GM12864 (cell line): ENCODE results near the gene SPAM1.
"Not testable (repeated sequence)": the region's sequence is repeated elsewhere in the genome, so short reads cannot be mapped to it uniquely, and the experiment has no call there.

Source experiments
- DNase-seq: peaks from one replicate; pipeline ENCODE4 v3.0.0-alpha.2; 2011; ENCODE audit warnings: low read depth
- H3K4me3 ChIP-seq: 2 replicates; pipeline ENCODE4 v1.5.1; 2011; ENCODE audit warnings: mild to moderate bottlenecking, low read depth, low read length, control low read depth
- TF ChIP-seq, protein P1 (sequence below): IDR thresholded peaks from 2 replicates; pipeline ENCODE4 v1.5.1; 2011; ENCODE audit warnings: low read depth, mild to moderate bottlenecking, moderate library complexity, low read length, control low read depth, inconsistent platforms; ENCODE audit errors: missing control alignments

SPAM1 gene

DNA sequence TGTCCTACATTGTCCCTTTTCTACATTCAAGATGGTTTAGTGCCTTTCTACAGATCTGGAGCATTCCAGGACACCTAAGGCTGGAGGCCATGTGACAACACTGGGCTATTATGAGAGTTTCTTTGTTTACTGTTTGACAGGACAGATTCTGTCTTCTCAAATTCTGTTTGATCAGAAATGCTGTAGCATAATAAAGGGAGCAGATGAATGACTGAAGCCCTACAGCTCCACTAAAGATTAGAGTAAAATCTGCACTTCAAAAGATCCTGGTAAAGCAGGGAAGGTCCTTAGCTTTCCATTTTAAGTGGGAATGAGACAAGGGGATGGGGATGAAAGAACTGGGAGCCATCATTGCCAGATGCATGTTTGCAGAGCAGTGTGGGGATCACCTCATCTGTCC, 69.4 kb downstream of the SPAM1 start:
- no peak overlapping the region for H3K4me3 ChIP-seq
- TF ChIP-seq, protein P1, sequence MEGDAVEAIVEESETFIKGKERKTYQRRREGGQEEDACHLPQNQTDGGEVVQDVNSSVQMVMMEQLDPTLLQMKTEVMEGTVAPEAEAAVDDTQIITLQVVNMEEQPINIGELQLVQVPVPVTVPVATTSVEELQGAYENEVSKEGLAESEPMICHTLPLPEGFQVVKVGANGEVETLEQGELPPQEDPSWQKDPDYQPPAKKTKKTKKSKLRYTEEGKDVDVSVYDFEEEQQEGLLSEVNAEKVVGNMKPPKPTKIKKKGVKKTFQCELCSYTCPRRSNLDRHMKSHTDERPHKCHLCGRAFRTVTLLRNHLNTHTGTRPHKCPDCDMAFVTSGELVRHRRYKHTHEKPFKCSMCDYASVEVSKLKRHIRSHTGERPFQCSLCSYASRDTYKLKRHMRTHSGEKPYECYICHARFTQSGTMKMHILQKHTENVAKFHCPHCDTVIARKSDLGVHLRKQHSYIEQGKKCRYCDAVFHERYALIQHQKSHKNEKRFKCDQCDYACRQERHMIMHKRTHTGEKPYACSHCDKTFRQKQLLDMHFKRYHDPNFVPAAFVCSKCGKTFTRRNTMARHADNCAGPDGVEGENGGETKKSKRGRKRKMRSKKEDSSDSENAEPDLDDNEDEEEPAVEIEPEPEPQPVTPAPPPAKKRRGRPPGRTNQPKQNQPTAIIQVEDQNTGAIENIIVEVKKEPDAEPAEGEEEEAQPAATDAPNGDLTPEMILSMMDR = no peak
- DNase-seq = no peak

DNA sequence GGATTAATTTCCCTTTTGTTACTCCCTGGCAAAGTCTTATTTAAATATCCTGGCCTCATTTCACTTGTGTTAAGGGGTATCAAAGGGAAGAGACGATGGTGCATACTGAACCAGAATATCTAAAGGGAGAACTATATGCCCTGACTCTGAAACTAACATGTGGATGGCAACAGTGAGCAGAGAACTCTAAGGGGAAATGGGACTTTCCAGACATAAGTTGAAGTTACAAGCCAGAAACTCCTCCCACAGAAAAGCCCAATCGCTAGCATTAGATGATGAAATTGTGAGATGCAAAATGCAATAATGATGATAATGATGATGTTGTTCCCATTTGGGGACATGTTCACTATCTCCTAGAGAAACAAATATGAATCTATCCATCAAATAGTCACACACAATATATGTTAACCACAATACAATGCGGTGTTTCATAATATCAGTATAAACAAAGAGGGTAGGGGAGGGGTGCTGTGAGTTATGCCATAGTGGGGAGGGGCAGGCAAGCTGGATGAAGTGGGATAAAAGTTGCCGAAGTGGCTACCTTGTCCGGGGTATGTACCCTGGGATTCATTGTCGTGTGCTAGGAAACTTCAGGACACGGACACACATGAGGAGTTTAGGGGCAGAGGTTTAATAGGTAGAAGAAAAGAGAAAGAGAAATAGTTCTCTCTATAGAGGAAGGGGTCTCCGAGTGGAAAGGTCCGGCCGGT, 70.7 kb downstream of the SPAM1 start:
- DNase-seq = no peak

DNA sequence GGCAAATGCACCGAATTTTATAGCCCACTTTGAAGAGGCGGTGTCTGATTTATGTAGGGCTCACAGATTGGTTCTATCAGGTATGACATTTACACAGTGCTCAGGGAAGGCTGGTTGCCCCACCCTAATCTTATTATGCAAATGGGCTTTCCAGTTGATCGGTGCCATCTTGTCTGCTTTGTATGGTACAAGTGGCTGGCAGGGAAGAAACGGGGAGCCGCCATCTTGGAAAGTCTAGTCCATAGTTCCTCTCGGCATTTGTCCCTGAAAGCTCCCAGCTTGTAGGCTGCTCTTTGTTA, 71.2 kb downstream of the SPAM1 start:
- no peak for DNase-seq
- TF ChIP-seq, protein P1 = no peak
- no peak overlapping the region for H3K4me3 ChIP-seq

More for the DNA sequence above, 70.7 kb downstream of the SPAM1 start:
- no peak overlapping the region for H3K4me3 ChIP-seq
- TF ChIP-seq, protein P1 = no peak

DNA sequence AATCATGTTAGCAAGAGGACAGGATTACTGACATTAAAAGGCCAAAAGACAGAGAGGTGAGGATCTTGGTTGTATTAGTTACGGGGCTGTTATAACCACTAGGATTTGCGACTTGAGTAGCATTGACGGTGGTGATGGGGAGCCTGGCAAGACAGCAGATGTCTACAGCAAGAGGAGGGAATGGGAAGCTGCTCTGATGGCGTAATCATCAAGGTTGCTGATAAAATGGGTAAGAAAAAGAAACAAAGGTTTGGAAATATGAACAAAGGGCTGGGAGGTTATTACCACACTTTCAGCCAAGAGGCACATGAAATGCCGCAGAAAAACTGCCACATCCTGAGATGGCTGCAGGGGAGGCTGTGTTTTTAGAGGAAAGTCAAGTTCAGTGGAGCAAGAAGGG, 73.9 kb downstream of the SPAM1 start:
- TF ChIP-seq, protein P1 = no peak
- no peak overlapping the region for H3K4me3 ChIP-seq
- no peak for DNase-seq

DNA sequence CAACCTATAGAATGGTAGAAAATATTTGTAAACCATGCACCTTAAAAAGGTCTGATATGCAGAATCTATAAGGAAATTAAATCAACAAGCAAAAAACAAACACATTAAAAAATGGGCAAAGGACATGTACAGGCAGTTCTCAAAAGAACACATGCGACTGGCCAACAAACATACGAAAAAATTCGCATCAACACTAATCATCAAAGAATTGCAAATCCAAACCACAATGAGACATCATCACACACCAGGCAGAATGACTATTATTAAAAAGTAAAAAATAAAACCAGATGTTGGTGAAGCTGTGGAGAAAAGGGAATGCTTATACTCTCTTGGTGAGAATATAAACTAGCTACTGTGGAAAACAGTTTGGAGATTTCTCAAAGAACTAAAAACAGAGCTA, 74.7 kb downstream of the SPAM1 start:
- no peak for DNase-seq
- H3K4me3 ChIP-seq = no peak overlapping the region
- TF ChIP-seq, protein P1 = no peak

DNA sequence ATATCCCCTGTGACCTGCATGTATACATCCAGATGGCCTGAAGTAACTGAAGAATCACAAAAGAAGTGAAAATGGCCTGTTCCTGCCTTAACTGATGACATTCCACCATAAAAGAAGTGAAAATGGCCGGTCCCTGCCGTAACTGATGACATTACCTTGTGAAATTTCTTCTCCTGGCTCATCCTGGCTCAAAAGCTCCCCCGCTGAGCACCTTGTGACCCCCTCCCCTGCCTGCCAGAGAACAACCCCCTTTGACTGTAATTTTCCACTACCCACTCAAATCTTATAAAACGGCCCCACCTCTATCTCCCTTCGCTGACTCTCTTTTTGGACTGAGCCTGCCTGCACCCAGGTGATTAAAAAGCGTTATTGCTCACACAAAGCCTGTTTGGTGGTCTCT, 83.3 kb downstream of the SPAM1 start:
- H3K4me3 ChIP-seq, DNase-seq: not testable (repeated sequence)

DNA sequence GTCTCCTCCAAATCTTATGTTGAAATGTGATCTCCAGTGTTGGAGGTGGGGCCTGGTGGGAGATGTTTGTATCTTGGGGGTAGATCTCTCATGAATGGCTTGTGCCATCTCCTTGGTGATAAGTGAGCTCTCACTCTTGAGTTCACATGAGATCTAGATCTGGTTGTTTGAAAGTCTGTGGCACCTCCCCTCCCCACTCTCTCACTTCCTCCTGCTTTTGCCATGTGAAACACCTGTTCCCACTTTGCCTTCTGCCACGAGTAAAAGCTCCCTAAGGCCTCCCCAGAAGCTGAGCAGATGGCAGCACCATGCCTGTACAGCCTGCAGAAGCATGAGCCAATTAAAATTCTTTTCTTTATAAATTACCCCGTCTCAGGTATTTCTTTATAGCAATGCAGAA, 84.3 kb downstream of the SPAM1 start:
- no peak for DNase-seq
- TF ChIP-seq, protein P1 = no peak
- H3K4me3 ChIP-seq = no peak overlapping the region
